ENCODE measurements around the gene FBXW7.

Gene FBXW7

DNA sequence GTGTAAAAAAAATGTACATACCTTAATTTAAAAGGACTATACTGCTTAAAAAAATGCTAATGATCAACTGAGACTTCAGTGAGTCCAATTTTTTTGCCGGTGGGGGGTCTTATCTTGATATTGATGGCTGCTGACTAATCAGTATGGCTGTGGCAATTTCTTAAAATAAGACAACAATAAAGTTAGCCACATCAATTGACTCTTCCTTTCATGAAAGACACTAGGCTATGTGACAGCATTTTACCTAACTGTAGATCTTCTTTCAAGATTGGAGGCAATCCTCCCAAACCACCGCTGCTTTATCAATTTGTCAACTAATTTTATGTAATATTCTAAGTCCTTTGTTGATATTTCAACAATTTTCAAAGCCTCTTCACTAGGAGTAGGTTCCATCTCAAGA is 116.1 kb downstream of the FBXW7 start:
- ATAC-seq, result no peak
- TF ChIP-seq ZNF70 (CRISPR knock-in tag; IDR thresholded peaks at IDR 0.05) (no peak), RARB (CRISPR knock-in tag; IDR thresholded peaks at IDR 0.05) (no peak), ESRRG (CRISPR knock-in tag; IDR thresholded peaks at IDR 0.05) (no peak), TOX (CRISPR knock-in tag; IDR thresholded peaks at IDR 0.05; ENCODE audit: borderline replicate concordance) (no peak), PATZ1 (CRISPR knock-in tag; IDR thresholded peaks at IDR 0.05; ENCODE audit: borderline replicate concordance) (no peak), ARNTL (CRISPR knock-in tag; IDR thresholded peaks at IDR 0.05; ENCODE audit: borderline replicate concordance, low read depth) (no peak), ZNF565 (CRISPR knock-in tag; conservative IDR thresholded peaks at IDR 0.05; ENCODE audit: low read depth) (no peak), CSDC2 (CRISPR knock-in tag; IDR thresholded peaks at IDR 0.05) (no peak), TSHZ2 (CRISPR knock-in tag; IDR thresholded peaks at IDR 0.05) (no peak), ISL1 (CRISPR knock-in tag; IDR thresholded peaks at IDR 0.05) (no peak), SNAI2 (CRISPR knock-in tag; IDR thresholded peaks at IDR 0.05) (no peak), ZFP30 (CRISPR knock-in tag; IDR thresholded peaks at IDR 0.05) (no peak)
- TF ChIP-seq, protein P1, sequence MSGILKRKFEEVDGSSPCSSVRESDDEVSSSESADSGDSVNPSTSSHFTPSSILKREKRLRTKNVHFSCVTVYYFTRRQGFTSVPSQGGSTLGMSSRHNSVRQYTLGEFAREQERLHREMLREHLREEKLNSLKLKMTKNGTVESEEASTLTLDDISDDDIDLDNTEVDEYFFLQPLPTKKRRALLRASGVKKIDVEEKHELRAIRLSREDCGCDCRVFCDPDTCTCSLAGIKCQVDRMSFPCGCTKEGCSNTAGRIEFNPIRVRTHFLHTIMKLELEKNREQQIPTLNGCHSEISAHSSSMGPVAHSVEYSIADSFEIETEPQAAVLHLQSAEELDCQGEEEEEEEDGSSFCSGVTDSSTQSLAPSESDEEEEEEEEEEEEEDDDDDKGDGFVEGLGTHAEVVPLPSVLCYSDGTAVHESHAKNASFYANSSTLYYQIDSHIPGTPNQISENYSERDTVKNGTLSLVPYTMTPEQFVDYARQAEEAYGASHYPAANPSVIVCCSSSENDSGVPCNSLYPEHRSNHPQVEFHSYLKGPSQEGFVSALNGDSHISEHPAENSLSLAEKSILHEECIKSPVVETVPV (CRISPR knock-in tag; IDR thresholded peaks at IDR 0.05), result no peak

DNA sequence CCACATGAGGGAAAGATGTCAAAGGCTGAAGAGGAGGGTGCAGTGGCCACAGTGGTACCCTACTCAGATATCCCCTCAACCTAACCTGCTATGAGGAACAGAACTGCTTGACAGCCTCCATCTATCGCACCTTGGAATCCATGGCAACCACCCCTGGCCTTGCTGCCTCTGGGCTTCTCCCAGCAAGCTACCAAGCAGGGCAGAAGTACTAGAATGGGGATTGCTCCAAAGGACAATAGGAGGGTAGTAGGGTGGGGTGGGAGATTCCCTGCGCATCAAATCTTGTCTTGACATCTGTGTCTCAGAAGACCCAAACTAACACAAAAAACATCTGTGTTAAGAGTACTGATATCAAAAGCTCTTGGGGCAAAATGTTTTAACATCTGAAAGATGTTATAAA is 118.2 kb downstream of the FBXW7 start:
- ATAC-seq, result no peak
- no peak for TF ChIP-seq ZFP3 (CRISPR knock-in tag; IDR thresholded peaks at IDR 0.05)
- no peak for TF ChIP-seq ARNTL (CRISPR knock-in tag; IDR thresholded peaks at IDR 0.05; ENCODE audit: borderline replicate concordance, low read depth)
- no peak for TF ChIP-seq PATZ1 (CRISPR knock-in tag; IDR thresholded peaks at IDR 0.05; ENCODE audit: borderline replicate concordance)
- TF ChIP-seq ZNF70 (CRISPR knock-in tag; IDR thresholded peaks at IDR 0.05), result no peak
- TF ChIP-seq SNAI2 (CRISPR knock-in tag; IDR thresholded peaks at IDR 0.05), result no peak
- TF ChIP-seq CSDC2 (CRISPR knock-in tag; IDR thresholded peaks at IDR 0.05), result no peak

GRCh38 chr4:152415980-152416379 is 119.9 kb downstream of the FBXW7 start:
- ATAC-seq, result no peak
- TF ChIP-seq SNAI2 (CRISPR knock-in tag; IDR thresholded peaks at IDR 0.05) (no peak), ZNF565 (CRISPR knock-in tag; conservative IDR thresholded peaks at IDR 0.05; ENCODE audit: low read depth) (no peak), RARB (CRISPR knock-in tag; IDR thresholded peaks at IDR 0.05) (no peak), ISL1 (CRISPR knock-in tag; IDR thresholded peaks at IDR 0.05) (peak; percentile 47)

DNA sequence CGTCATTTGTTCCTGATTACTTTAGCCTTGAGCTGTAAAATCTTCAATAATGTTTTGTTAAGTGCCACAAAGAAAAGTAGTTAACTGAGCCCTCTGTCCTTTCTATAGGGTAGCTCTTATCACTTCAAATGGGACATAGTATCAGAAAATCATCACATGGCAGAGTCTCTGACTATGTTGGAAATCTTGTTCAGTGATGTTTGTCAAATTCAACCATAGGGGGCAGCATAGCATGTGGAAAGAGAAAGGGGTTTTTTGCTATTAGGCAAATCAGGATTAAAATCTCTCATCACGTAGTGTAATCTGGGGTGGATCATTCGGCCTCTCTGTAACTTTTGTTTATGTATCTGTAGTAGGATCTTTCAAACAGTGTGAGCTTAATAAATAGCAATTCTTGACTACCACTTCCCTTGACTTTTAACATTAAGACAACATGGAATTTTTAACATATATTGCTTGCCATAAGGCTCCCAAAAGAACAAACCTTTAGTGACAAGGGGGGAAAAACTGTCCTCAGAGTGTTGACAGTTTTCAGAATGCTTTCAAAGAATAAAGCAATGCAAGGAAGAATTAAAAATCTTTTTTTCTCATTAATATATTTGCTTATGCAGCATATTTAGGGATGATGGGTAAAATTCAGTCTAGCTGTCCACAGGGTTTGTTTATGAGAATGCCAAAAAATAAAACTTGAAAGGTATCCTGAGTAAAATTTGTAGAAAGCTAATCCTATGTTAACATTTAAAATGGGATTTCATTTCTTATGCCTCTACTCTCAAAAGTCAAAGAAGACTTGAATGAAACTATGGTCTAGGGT is 127.2 kb downstream of the FBXW7 start:
- peak; percentile 75 for ATAC-seq
- no peak for TF ChIP-seq ISL1 (CRISPR knock-in tag; IDR thresholded peaks at IDR 0.05)

DNA sequence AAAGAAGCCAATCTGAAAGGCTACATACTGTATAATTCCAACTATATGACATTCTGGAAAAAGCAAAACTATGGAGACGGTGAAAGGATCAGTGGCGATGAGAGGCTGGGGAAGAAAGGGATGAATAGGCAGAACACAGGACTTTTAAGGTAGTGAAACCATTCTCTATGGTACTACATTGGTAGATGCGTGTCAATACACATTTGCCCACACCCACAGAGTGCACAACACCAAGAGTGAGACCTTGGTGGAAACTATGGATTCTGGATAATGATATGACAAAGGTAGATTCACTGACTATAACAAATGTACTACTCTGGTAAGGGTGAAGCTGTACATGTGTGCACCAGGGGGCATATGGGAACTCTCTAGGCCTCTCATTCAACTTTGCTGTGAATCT is 134.5 kb downstream of the FBXW7 start:
- ATAC-seq, result no peak
- TF ChIP-seq, protein P1 (CRISPR knock-in tag; IDR thresholded peaks at IDR 0.05), result no peak
- TF ChIP-seq ESRRG (CRISPR knock-in tag; IDR thresholded peaks at IDR 0.05), result no peak
- TF ChIP-seq TSHZ2 (CRISPR knock-in tag; IDR thresholded peaks at IDR 0.05), result no peak
- no peak for TF ChIP-seq TOX (CRISPR knock-in tag; IDR thresholded peaks at IDR 0.05; ENCODE audit: borderline replicate concordance)
- TF ChIP-seq ARNTL (CRISPR knock-in tag; IDR thresholded peaks at IDR 0.05; ENCODE audit: borderline replicate concordance, low read depth), result no peak
- no peak for TF ChIP-seq ISL1 (CRISPR knock-in tag; IDR thresholded peaks at IDR 0.05)
- no peak for TF ChIP-seq ZC3H10 (CRISPR knock-in tag; IDR thresholded peaks at IDR 0.05)
- no peak for TF ChIP-seq RARB (CRISPR knock-in tag; IDR thresholded peaks at IDR 0.05)
- no peak for TF ChIP-seq GLIS3 (CRISPR knock-in tag; IDR thresholded peaks at IDR 0.05)
- TF ChIP-seq, protein P2, sequence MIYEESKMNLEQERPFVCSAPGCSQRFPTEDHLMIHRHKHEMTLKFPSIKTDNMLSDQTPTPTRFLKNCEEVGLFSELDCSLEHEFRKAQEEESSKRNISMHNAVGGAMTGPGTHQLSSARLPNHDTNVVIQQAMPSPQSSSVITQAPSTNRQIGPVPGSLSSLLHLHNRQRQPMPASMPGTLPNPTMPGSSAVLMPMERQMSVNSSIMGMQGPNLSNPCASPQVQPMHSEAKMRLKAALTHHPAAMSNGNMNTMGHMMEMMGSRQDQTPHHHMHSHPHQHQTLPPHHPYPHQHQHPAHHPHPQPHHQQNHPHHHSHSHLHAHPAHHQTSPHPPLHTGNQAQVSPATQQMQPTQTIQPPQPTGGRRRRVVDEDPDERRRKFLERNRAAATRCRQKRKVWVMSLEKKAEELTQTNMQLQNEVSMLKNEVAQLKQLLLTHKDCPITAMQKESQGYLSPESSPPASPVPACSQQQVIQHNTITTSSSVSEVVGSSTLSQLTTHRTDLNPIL (CRISPR knock-in tag; IDR thresholded peaks at IDR 0.05; ENCODE audit: low read depth), result no peak
